ENCODE results near the gene ERP44. TPM values are rescaled to one million over a fixed set of nuclear protein-coding genes. Genes with fewer than 3 reads are reported as not detected.

ERP44 gene
- total and polyA plus RNA-seq, 10 donors: 9.5 to 21.4 (median 17.2) TPM

- DNase-seq: no peak
- TF ChIP-seq POLR2A (IDR thresholded peaks at IDR 0.05): no peak
- TF ChIP-seq POLR2AphosphoS5 (IDR thresholded peaks at IDR 0.05): no peak
- no peak for TF ChIP-seq CTCF (IDR thresholded peaks at IDR 0.05 in 8 of 11, conservative IDR thresholded peaks at IDR 0.05 in 3 of 11)
- H3K36me3 ChIP-seq: peaks cover 0 to 53% (median 3%) of the 10 kb centered on the region in 6 donors
- H3K9me3 ChIP-seq: no peaks in the 10 kb centered on the region
- H3K4me1 ChIP-seq: peaks cover 3 to 73% (median 27%) of the 10 kb centered on the region in 6 donors
- no peaks in the 10 kb centered on the region for H3K27me3 ChIP-seq (replicated peaks in 1 of 7)
- H3K4me3 ChIP-seq: no peak overlapping the region
- H3K27ac ChIP-seq: peak overlapping the region in 3 of 8 donors; percentile 41 to 45 (median 43)
- WGBS, 5 donors: 64 to 84% (median 71%) methylated on average over 4 of the region's 4 CpGs
- intact Hi-C loops (cut with DNase I; ENCODE audit: low total_unique reads): no loop called here
Measured at GRCh38 chr9:100058699-100059579, 39.9 kb downstream of the ERP44 start.

- intact Hi-C loops (cut with DNase I; ENCODE audit: low total_unique reads): no loop called here
Measured at GRCh38 chr9:100057624-100058023, 41.2 kb downstream of the ERP44 start.

GRCh38 chr9:100056561-100056960, 42.2 kb downstream of the ERP44 start:
- Histone ChIP-seq H3K9me3 (no peaks in the 10 kb centered on the region), H3K36me3 (peaks cover 0 to 64% (median 6%) of the 10 kb centered on the region in 6 donors), H3K27me3 (replicated peaks in 1 of 7) (no peaks in the 10 kb centered on the region), H3K4me3 (no peak overlapping the region), H3K4me1 (peaks cover 0 to 73% (median 20%) of the 10 kb centered on the region in 6 donors), H3K27ac (no peak overlapping the region)
- no peak for TF ChIP-seq CTCF (IDR thresholded peaks at IDR 0.05 in 8 of 11, conservative IDR thresholded peaks at IDR 0.05 in 3 of 11)
- no peak for TF ChIP-seq POLR2A (IDR thresholded peaks at IDR 0.05)
- no peak for TF ChIP-seq POLR2AphosphoS5 (IDR thresholded peaks at IDR 0.05)
- 88 to 96% (median 93%) methylated on average over 2 of the region's 2 CpGs for WGBS, 5 donors
- DNase-seq: no peak
- intact Hi-C loops (cut with DNase I; ENCODE audit: low total_unique reads): no loop called here

More at GRCh38 chr9:100057624-100058023, 41.2 kb downstream of the ERP44 start:
- Histone ChIP-seq H3K4me1 (peaks cover 0 to 73% (median 17%) of the 10 kb centered on the region in 6 donors), H3K9me3 (no peaks in the 10 kb centered on the region), H3K36me3 (peaks cover 0 to 54% (median 3%) of the 10 kb centered on the region in 6 donors), H3K27me3 (replicated peaks in 1 of 7) (no peaks in the 10 kb centered on the region), H3K27ac (no peak overlapping the region), H3K4me3 (no peak overlapping the region)
- TF ChIP-seq POLR2AphosphoS5 (IDR thresholded peaks at IDR 0.05) (no peak), POLR2A (IDR thresholded peaks at IDR 0.05) (no peak), CTCF (IDR thresholded peaks at IDR 0.05 in 8 of 11, conservative IDR thresholded peaks at IDR 0.05 in 3 of 11) (no peak)
- DNase-seq: no peak

GRCh38 chr9:100052375-100052774, 46.4 kb downstream of the ERP44 start:
- no peak overlapping the region for H3K27ac ChIP-seq
- WGBS, 5 donors: 36 to 57% (median 50%) methylated on average over 6 of the region's 6 CpGs
- no peak for DNase-seq
- H3K4me1 ChIP-seq: peaks cover 0 to 37% (median 9%) of the 10 kb centered on the region in 6 donors
- H3K27me3 ChIP-seq (replicated peaks in 1 of 7): no peaks in the 10 kb centered on the region
- H3K36me3 ChIP-seq: peaks cover 0 to 76% (median 18%) of the 10 kb centered on the region in 6 donors
- intact Hi-C loops (cut with DNase I; ENCODE audit: low total_unique reads): no loop called here
- no peaks in the 10 kb centered on the region for H3K9me3 ChIP-seq
- no peak for TF ChIP-seq CTCF (IDR thresholded peaks at IDR 0.05 in 8 of 11, conservative IDR thresholded peaks at IDR 0.05 in 3 of 11)
- TF ChIP-seq POLR2A (IDR thresholded peaks at IDR 0.05): no peak
- TF ChIP-seq POLR2AphosphoS5 (IDR thresholded peaks at IDR 0.05): no peak
- H3K4me3 ChIP-seq: no peak overlapping the region
